ENCODE results near the gene NPHP4. TPM values are rescaled to one million over a fixed set of nuclear protein-coding genes. Genes with fewer than 3 reads are reported as not detected.

Gene NPHP4
- polyA plus RNA-seq, 3 donors, result 0.39 to 13.7 (median 1.2) TPM

DNA sequence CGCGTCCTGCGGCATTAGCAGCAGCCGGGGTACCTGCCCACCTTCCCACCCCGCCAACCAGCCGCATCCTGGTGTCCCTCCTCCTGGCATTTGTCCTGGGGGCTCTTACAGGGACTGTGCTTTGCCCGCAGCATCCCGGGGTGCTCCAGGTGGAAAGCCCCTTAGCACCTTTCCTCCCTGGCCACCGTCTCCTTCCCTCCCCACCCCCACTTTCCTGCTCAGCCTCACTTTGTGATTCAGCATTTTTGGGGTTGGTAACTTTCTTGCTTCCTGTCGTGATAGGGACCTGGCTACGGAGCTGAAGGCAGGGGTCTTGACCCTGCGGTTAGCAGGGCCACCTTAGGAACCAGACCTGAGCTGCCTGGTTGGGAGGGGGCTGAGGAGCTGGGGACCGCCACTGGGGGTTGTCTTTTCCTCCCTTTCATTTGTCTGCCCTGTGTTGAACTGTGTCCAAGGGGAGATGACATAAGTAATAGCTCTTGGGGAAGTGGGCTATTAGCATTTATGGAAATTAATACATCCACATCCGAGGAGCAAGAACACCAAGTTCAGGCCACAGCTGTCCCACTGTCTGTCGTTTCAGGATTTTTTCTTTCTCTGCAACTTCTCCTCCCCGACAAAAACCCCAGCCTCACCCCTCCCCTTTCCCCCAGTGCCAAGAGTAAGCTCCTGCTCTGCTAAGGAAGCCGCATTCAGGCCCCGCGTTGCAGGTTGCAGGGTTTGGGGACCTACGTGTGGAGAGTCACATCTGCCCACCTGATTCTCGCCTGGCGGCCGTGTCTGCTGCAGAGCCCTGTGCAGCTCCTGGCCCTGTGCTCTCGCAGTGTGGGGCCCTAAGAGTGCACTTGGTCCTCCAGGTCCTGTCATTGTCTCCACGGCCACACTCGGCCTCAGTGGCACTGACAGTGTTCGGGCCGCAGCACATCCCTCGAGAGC, 1.6 kb upstream of the NPHP4 start:
- Histone ChIP-seq H3K4me1 (ENCODE audit: control insufficient read depth in 1 of 2, insufficient read depth in 2 of 2, low read length in 2 of 2) (peaks cover 32 to 37% of the 10 kb centered on the region in 2 donors), H2AFZ (ENCODE audit: insufficient read depth, low read depth, low read length, poor library complexity, severe bottlenecking) (peak overlapping the region; percentile 19)

More for the DNA sequence above, 1.6 kb upstream of the NPHP4 start:
- Histone ChIP-seq H4K20me1 (ENCODE audit: insufficient read depth, low read length) (peaks cover 59% of the 10 kb centered on the region), H3K9ac (ENCODE audit: insufficient read depth, low read length, poor library complexity, severe bottlenecking) (peak overlapping the region; percentile 89), H3K27ac (ENCODE audit: low read depth in 1 of 2, low read length in 2 of 2) (peak overlapping the region; percentile 58 to 92), H3K4me2 (replicated peaks; ENCODE audit: extremely low read depth, low read length, poor library complexity, severe bottlenecking) (peak overlapping the region; percentile 95), H3K79me2 (ENCODE audit: insufficient read depth, low read length) (peaks cover 36% of the 10 kb centered on the region), H3K36me3 (replicated peaks in 1 of 2; ENCODE audit: control insufficient read depth in 1 of 2, insufficient read depth in 2 of 2, low read length in 2 of 2) (peaks cover 14 to 25% of the 10 kb centered on the region in 2 donors), H3K27me3 (ENCODE audit: control insufficient read depth in 2 of 2, insufficient read depth in 2 of 2, low read length in 2 of 2) (no peaks in the 10 kb centered on the region), H3K9me3 (replicated peaks in 1 of 2; ENCODE audit: control insufficient read depth in 1 of 2, insufficient read depth in 1 of 2, low read length in 2 of 2) (no peaks in the 10 kb centered on the region), H3K4me3 (replicated peaks in 1 of 3; ENCODE audit: low read depth in 2 of 3, low read length in 3 of 3) (peak overlapping the region; percentile 54 to 83 (median 57))
- peak overlapping the region; percentile 85 to 89 for H3K4me3 Mint-ChIP-seq
- peak overlapping the region; percentile 82 to 93 (median 91) for H3K27ac Mint-ChIP-seq
- peaks cover 14 to 25% of the 10 kb centered on the region in 2 donors for H3K36me3 Mint-ChIP-seq
- intact Hi-C loops (cut with micrococcal nuclease), result loop anchor here (1.0 to 10.0 kb wide), 4 partner anchors 33 to 401 kb away; partner anchors contain the start of genes ACOT7 (in 1 of the 2) and RPL22 (in 1 of the 2)
- peaks cover 0 to 1% (median 1%) of the 10 kb centered on the region in 3 donors for H3K27me3 Mint-ChIP-seq (ENCODE audit: low read depth in 3 of 3)
- peaks cover 0 to 2% (median 0%) of the 10 kb centered on the region in 7 donors for H3K9me3 Mint-ChIP-seq
- TF ChIP-seq, protein P1, sequence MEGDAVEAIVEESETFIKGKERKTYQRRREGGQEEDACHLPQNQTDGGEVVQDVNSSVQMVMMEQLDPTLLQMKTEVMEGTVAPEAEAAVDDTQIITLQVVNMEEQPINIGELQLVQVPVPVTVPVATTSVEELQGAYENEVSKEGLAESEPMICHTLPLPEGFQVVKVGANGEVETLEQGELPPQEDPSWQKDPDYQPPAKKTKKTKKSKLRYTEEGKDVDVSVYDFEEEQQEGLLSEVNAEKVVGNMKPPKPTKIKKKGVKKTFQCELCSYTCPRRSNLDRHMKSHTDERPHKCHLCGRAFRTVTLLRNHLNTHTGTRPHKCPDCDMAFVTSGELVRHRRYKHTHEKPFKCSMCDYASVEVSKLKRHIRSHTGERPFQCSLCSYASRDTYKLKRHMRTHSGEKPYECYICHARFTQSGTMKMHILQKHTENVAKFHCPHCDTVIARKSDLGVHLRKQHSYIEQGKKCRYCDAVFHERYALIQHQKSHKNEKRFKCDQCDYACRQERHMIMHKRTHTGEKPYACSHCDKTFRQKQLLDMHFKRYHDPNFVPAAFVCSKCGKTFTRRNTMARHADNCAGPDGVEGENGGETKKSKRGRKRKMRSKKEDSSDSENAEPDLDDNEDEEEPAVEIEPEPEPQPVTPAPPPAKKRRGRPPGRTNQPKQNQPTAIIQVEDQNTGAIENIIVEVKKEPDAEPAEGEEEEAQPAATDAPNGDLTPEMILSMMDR (IDR thresholded peaks at IDR 0.05), result no peak
- peak in 2 of 3 donors; percentile 25 to 37 for DNase-seq
- 27% methylated on average over 28 of the region's 29 CpGs for WGBS (ENCODE audit: insufficient coverage)
- peaks cover 34% of the 10 kb centered on the region for H3K4me1 Mint-ChIP-seq
